ENCODE results near the gene DNAH1.

DNA sequence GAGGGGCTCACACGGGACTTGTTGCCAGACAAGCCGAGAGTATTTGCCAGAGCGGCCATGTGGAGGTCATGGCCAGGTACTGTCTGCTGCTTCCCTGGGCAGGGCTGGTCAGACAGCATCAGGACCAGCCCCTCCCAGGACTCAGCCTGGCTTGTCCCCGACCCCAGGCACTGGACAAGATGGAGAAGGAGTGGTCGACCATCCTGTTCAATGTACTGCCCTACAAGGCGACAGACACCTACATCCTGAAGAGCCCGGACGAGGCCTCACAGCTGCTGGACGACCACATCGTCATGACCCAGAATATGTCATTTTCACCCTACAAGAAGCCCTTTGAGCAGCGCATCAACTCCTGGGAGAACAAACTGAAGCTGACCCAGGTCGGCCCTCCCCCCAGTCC, 38.6 kb downstream of the DNAH1 start:
- TF ChIP-seq, protein P1, sequence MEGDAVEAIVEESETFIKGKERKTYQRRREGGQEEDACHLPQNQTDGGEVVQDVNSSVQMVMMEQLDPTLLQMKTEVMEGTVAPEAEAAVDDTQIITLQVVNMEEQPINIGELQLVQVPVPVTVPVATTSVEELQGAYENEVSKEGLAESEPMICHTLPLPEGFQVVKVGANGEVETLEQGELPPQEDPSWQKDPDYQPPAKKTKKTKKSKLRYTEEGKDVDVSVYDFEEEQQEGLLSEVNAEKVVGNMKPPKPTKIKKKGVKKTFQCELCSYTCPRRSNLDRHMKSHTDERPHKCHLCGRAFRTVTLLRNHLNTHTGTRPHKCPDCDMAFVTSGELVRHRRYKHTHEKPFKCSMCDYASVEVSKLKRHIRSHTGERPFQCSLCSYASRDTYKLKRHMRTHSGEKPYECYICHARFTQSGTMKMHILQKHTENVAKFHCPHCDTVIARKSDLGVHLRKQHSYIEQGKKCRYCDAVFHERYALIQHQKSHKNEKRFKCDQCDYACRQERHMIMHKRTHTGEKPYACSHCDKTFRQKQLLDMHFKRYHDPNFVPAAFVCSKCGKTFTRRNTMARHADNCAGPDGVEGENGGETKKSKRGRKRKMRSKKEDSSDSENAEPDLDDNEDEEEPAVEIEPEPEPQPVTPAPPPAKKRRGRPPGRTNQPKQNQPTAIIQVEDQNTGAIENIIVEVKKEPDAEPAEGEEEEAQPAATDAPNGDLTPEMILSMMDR (IDR thresholded peaks at IDR 0.05), result no peak
- TF ChIP-seq POLR2A (IDR thresholded peaks at IDR 0.05), result no peak

Measured in testis (tissue), 2 donors.